HEK293 (cell line): ENCODE data around the gene C3orf80.

Source experiments
- ZNF426 ChIP-seq: fragments of 450-650 bp; formaldehyde crosslinking; IDR thresholded peaks from 2 replicates; pipeline ENCODE4 v1.5.1; 2017; ENCODE audit warnings: missing biosample characterization, missing genetic modification characterization, mild to moderate bottlenecking, inconsistent platforms, moderate library complexity
- ZNF549 ChIP-seq: fragments of 450-650 bp; IDR thresholded peaks from 2 replicates; pipeline ENCODE4 v1.5.1; 2018; ENCODE audit warnings: missing biosample characterization, missing genetic modification characterization, mild to moderate bottlenecking, inconsistent platforms, moderate library complexity
- TF ChIP-seq, protein P1 (sequence below): fragments of 450-650 bp; formaldehyde crosslinking; IDR thresholded peaks from 2 replicates; pipeline ENCODE4 v1.5.1; 2016; ENCODE audit warnings: missing biosample characterization, missing genetic modification characterization

- no peak for TF ChIP-seq ZNF426
- no peak for TF ChIP-seq ZNF549 (tag by site-specific recombination)
- TF ChIP-seq, protein P1, sequence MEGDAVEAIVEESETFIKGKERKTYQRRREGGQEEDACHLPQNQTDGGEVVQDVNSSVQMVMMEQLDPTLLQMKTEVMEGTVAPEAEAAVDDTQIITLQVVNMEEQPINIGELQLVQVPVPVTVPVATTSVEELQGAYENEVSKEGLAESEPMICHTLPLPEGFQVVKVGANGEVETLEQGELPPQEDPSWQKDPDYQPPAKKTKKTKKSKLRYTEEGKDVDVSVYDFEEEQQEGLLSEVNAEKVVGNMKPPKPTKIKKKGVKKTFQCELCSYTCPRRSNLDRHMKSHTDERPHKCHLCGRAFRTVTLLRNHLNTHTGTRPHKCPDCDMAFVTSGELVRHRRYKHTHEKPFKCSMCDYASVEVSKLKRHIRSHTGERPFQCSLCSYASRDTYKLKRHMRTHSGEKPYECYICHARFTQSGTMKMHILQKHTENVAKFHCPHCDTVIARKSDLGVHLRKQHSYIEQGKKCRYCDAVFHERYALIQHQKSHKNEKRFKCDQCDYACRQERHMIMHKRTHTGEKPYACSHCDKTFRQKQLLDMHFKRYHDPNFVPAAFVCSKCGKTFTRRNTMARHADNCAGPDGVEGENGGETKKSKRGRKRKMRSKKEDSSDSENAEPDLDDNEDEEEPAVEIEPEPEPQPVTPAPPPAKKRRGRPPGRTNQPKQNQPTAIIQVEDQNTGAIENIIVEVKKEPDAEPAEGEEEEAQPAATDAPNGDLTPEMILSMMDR (tag by site-specific recombination): no peak
These were observed 40.6 kb upstream of the C3orf80 start for GRCh38 chr3:160184655-160185054.
